ENCODE measurements around the gene ABHD5.

Gene ABHD5

DNA sequence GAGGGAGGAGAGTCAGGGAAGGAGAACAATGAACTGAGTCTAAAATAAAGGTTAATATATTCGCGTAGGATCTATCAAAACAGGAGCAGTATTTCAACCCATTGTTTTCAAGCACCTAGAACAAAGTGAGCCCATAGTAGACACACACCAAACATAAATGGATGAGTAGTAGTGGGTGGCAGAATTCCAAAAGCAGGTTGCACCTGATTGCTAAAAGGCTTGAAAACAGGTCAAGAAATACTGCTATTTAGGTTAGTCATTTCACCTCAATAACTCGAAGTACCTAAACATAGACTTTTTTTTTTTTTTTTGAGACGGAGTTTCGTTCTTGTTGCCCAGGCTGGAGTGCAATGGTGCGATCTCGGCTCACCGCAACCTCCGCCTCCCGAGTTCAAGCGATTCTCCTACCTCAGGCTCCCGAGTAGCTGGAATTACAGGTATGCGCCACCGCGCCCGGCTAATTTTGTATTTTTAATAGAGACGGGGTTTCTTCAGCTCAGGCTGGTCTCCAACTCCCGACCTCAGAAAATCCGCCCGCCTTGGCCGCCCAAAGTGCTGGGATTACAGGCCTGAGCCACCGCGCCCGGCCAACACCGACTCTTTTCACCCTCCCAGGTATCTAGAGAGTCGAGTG is 855 bp upstream of the ABHD5 start:
- DNase-seq: no peak
- Histone ChIP-seq H3K36me3 (peaks cover 4% of the 10 kb centered on the region; the same call in 1 of the 2 replicates), H3K27ac (peak overlapping the region; percentile 95), H3K9me3 (ENCODE audit: severe bottlenecking) (no peaks in the 10 kb centered on the region), H3K27me3 (ENCODE audit: insufficient read depth, low read depth, severe bottlenecking) (no peaks in the 10 kb centered on the region), H3K4me3 (ENCODE audit: low read depth, low read length) (peak overlapping the region; percentile 58)
- TF ChIP-seq, protein P1, sequence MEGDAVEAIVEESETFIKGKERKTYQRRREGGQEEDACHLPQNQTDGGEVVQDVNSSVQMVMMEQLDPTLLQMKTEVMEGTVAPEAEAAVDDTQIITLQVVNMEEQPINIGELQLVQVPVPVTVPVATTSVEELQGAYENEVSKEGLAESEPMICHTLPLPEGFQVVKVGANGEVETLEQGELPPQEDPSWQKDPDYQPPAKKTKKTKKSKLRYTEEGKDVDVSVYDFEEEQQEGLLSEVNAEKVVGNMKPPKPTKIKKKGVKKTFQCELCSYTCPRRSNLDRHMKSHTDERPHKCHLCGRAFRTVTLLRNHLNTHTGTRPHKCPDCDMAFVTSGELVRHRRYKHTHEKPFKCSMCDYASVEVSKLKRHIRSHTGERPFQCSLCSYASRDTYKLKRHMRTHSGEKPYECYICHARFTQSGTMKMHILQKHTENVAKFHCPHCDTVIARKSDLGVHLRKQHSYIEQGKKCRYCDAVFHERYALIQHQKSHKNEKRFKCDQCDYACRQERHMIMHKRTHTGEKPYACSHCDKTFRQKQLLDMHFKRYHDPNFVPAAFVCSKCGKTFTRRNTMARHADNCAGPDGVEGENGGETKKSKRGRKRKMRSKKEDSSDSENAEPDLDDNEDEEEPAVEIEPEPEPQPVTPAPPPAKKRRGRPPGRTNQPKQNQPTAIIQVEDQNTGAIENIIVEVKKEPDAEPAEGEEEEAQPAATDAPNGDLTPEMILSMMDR (IDR thresholded peaks at IDR 0.05; ENCODE audit: low read depth, low read length): no peak

DNA sequence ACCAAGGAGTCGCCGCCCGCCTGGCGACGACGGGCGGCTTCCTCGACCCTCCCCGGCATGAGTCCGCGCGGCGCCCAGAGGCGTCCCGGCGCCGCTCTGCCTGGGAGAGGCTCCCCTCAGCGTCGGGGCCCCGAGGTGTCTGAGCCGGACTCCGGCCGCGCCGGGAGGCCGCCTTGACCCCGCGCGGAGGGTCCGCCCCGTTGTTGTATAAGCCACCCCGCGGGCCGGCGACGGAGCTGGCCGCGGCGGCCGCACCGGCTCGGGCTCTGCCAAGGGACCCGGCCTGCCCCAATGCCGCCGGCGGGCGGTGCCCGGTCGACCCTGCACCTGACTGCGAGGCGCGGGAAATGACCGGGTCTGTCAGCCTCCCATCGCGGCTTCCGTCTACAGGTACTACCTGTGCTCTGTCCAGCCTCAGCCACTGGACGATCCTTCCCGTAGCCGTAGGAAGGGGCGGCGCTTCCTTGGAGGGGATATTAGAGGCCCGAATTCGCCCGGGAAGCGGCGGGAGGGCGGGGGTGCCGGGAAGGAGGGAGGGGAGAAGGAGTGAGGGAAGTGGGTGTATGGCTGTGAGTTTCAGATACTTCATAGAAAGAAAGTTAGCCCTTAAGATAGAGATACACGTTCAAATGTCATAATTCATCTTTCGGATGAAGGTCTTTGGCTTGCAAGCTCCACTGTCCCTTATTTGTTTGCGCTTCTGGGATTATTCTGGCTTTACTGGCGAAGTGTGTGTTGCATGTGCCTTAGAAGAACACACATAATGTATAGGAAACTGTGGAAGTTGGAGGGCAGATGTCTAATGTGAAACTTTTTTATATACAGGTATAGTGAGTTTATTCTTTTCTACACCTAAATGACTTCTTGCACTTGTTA is 620 bp downstream of the ABHD5 start:
- H3K4me3 ChIP-seq (ENCODE audit: low read depth, low read length): peak overlapping the region; percentile 65
- DNase-seq: peak; percentile 91
- peaks cover 4% of the 10 kb centered on the region; the same call in 1 of the 2 replicates for H3K36me3 ChIP-seq
- TF ChIP-seq, protein P1 (IDR thresholded peaks at IDR 0.05; ENCODE audit: low read depth, low read length): no peak
- H3K9me3 ChIP-seq (ENCODE audit: severe bottlenecking): no peaks in the 10 kb centered on the region
- H3K27ac ChIP-seq: peak overlapping the region; percentile 95
- H3K27me3 ChIP-seq (ENCODE audit: insufficient read depth, low read depth, severe bottlenecking): no peaks in the 10 kb centered on the region

DNA sequence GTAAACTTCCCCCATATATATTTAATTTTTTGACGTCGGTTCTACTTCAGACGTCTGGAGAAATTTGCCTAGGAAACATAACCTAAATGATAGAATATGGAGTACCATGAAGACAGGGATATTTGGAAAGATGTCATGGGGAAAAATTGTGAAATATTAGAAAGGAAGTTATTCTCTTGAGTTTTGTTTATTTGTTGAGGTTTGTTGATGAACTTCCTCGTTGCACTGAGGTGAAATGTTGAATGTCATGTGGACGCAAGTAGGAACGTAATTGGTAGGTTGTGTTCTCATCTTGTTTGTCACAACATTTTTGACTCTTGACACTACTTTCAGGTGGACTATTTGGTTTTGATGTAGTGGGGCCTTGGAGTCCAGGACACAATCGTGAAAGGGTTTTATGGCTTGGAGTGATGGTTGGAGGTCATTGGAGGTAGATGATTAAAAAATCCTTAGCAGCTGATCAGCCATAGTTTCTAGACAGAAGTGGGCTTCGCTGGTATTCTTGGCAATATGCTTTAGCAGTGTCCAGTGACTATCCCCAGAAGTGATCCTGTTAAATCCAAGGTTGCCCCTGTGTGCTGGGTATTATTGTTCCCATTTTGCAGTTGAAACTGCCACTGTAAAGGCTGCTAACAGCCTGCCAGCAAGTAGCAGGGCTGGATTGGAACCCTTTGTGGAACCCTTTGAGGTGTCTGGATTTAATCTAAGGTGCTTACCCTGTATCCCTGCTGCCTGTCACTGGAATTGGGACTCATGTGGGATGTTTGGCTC is 1.5 kb downstream of the ABHD5 start:
- Histone ChIP-seq H3K27ac (peak overlapping the region; percentile 95), H3K4me3 (ENCODE audit: low read depth, low read length) (peak overlapping the region; percentile 65), H3K36me3 (peaks cover 4% of the 10 kb centered on the region; the same call in 1 of the 2 replicates), H3K27me3 (ENCODE audit: insufficient read depth, low read depth, severe bottlenecking) (no peaks in the 10 kb centered on the region), H3K9me3 (ENCODE audit: severe bottlenecking) (no peaks in the 10 kb centered on the region)
- TF ChIP-seq, protein P1 (IDR thresholded peaks at IDR 0.05; ENCODE audit: low read depth, low read length): no peak
- DNase-seq: no peak

DNA sequence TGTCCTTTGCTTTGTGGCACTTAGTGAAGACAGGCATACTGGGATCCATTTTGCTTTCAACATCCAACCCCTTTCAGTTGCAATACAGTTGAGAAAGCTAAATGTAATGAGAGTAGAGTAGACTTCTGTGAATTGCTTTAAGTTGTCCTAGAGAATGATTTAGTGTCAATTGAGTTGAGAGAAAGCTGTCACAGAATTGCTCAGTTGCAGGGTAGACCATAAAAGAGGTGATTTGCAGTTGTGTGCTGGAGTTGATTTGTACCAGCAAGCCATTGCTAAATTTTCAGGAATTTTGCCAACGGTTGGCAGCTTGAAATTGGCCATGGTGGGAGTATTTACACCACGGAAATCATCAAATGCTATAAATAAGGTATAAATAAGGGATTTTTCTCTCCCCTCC is 2.2 kb downstream of the ABHD5 start:
- Histone ChIP-seq H3K4me3 (ENCODE audit: low read depth, low read length) (no peak overlapping the region), H3K9me3 (ENCODE audit: severe bottlenecking) (no peaks in the 10 kb centered on the region), H3K27me3 (ENCODE audit: insufficient read depth, low read depth, severe bottlenecking) (no peaks in the 10 kb centered on the region), H3K36me3 (peaks cover 4% of the 10 kb centered on the region; the same call in 1 of the 2 replicates), H3K27ac (no peak overlapping the region)
- TF ChIP-seq, protein P1 (IDR thresholded peaks at IDR 0.05; ENCODE audit: low read depth, low read length): no peak
- no peak for DNase-seq

DNA sequence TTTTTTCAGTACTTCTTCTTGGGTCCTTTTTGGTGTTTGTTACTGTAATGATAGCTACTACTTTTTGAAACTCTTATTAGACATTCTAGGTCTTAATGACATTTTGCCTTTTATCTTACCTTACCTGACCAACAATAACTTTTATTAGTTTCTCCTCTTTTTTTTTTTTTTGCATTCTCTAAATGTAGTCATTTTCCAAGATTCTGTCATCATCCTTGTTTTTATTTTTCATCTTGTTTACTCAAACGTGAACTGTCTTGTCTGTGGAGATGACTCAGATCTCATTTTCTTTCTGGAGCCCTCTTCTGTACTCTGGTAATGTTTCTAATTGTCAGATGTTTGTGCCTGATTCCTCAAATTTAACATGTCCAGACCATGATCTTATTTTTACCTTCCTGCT is 2.9 kb downstream of the ABHD5 start:
- no peak for DNase-seq
- H3K27ac ChIP-seq: no peak overlapping the region
- H3K4me3 ChIP-seq (ENCODE audit: low read depth, low read length): no peak overlapping the region
- H3K36me3 ChIP-seq: 0 out of 2 replicates have a peak, but pooled peaks cover 4% of the 10 kb centered on the region
- TF ChIP-seq, protein P1 (IDR thresholded peaks at IDR 0.05; ENCODE audit: low read depth, low read length): no peak
- H3K9me3 ChIP-seq (ENCODE audit: severe bottlenecking): no peaks in the 10 kb centered on the region
- H3K27me3 ChIP-seq (ENCODE audit: insufficient read depth, low read depth, severe bottlenecking): no peaks in the 10 kb centered on the region

Measured in WERI-Rb-1 (cell line).